Stimulated activated CD8-positive, alpha-beta memory T cell treated with anti-CD3 and anti-CD28 coated beads, Interleukin-12 subunit alpha, Interleukin-12 subunit beta, amount 100 ng/mL, for 24 hours (primary cell): Measurements from ENCODE around the gene ZMYM5.
A peak's percentile ranks its signal among the peaks of the same experiment; 100 is the strongest.
"Not testable (repeated sequence)": the region's sequence is repeated elsewhere in the genome, so short reads cannot be mapped to it uniquely, and the experiment has no call there.

Experiments
- DNase-seq: peaks from one replicate; pipeline ENCODE4 v3.0.0-alpha.2; 2020; ENCODE audit errors: extremely low read depth

Gene ZMYM5

GRCh38 chr13:19818223-19818842, 45.1 kb downstream of the ZMYM5 start:
- peak; percentile 8 for DNase-seq

GRCh38 chr13:19817510-19818158, 45.8 kb downstream of the ZMYM5 start:
- DNase-seq, result no peak

- no peak for DNase-seq
Observed at GRCh38 chr13:19817106-19817505, 46.3 kb downstream of the ZMYM5 start.

GRCh38 chr13:19815842-19816241, 47.6 kb downstream of the ZMYM5 start:
- not testable (repeated sequence) for DNase-seq

GRCh38 chr13:19810996-19811881, 52.2 kb downstream of the ZMYM5 start:
- DNase-seq, result no peak

- DNase-seq, result no peak
Observed at GRCh38 chr13:19810151-19810550, 53.3 kb downstream of the ZMYM5 start.

- no peak for DNase-seq
Observed at GRCh38 chr13:19805765-19806164, 57.7 kb downstream of the ZMYM5 start.

- no peak for DNase-seq
Observed at GRCh38 chr13:19795956-19796355, 67.5 kb downstream of the ZMYM5 start.

- DNase-seq, result no peak
Observed at GRCh38 chr13:19794631-19795030, 68.8 kb downstream of the ZMYM5 start.

GRCh38 chr13:19791953-19792537, 71.4 kb downstream of the ZMYM5 start:
- DNase-seq, result no peak

- peak; percentile 88 for DNase-seq
Observed at GRCh38 chr13:19782727-19783682, 80.4 kb downstream of the ZMYM5 start, which contains the start of gene PSPC1. Gene PSPC1 (minus strand): TSS chr13:19782945. CDS start chr13:19782757, 188 bp downstream.

- peak; percentile 12 for DNase-seq
Observed at GRCh38 chr13:19782049-19782726, 81.3 kb downstream of the ZMYM5 start.

- no peak for DNase-seq
Observed at GRCh38 chr13:19781526-19781925, 81.9 kb downstream of the ZMYM5 start.

GRCh38 chr13:19780753-19781418, 82.6 kb downstream of the ZMYM5 start:
- not testable (repeated sequence) for DNase-seq
